Thoracic aorta (tissue), 2 donors: Measurements from ENCODE around the gene AKAP6. TPM values are rescaled to one million over a fixed set of nuclear protein-coding genes. Genes with fewer than 3 reads are reported as not detected.
"Not testable (repeated sequence)": the region's sequence is repeated elsewhere in the genome, so short reads cannot be mapped to it uniquely, and the experiment has no call there.

Experiments used
- ATAC-seq: fragments of 150-250 bp; one replicate; pipeline ENCODE4 v1.8.0; 2017; ENCODE audit warnings: low read depth; ENCODE audit not compliant: insufficient number of reproducible peaks, low FRiP score
- DNase-seq: peaks from one replicate; pipeline ENCODE4 v3.0.0-alpha.2; 2020; ENCODE audit warnings: low spot score
- H3K27ac ChIP-seq, 2 donors: fragments of 200-600 bp; sonication (generic); 1 replicate in 1 of 2; 2 replicates in 1 of 2; pipeline ENCODE4 v1.5.1; 2016; ENCODE audit warnings: mild to moderate bottlenecking in 2 of 2, moderate library complexity in 2 of 2
- H3K27me3 ChIP-seq: fragments of 200-600 bp; sonication (generic); replicated peaks from 2 replicates; pipeline ENCODE4 v1.6.0; 2016; ENCODE audit warnings: mild to moderate bottlenecking; ENCODE audit not compliant: insufficient read depth
- H3K36me3 ChIP-seq: fragments of 200-600 bp; sonication (generic); one replicate; pipeline ENCODE4 v1.5.1; 2016
- H3K4me1 ChIP-seq, 2 donors: fragments of 200-600 bp; sonication (generic); 1 replicate in 1 of 2; 2 replicates in 1 of 2; pipeline versions ENCODE4 v1.5.1 to v1.6.0; 2016; ENCODE audit warnings: low read depth in 2 of 2, mild to moderate bottlenecking in 1 of 2; ENCODE audit not compliant: control insufficient read depth in 1 of 2
- H3K4me3 ChIP-seq: fragments of 200-600 bp; sonication (generic); 2 replicates; pipeline ENCODE4 v1.5.1; 2016; ENCODE audit warnings: mild to moderate bottlenecking
- H3K9me3 ChIP-seq: fragments of 200-600 bp; sonication (generic); 2 replicates; pipeline ENCODE4 v1.5.1; 2016
- total RNA-seq, 2 donors: library from RNA; depleted of rRNA; stranded (reverse); fragments of >200 nt; gene quantifications; one replicate each; pipeline versions ENCODE4 v1.1.0 to v1.2.3, GENCODE V29; 2016
- TF ChIP-seq, protein P1 (sequence below): fragments of 200-600 bp; sonication (generic); IDR thresholded peaks from one replicate; pipeline ENCODE4 v1.5.1; 2019; ENCODE audit warnings: antibody characterized with exemption

The AKAP6 gene
- total RNA-seq, 2 donors from 2014 or later: 78.9 to 104 TPM

DNA sequence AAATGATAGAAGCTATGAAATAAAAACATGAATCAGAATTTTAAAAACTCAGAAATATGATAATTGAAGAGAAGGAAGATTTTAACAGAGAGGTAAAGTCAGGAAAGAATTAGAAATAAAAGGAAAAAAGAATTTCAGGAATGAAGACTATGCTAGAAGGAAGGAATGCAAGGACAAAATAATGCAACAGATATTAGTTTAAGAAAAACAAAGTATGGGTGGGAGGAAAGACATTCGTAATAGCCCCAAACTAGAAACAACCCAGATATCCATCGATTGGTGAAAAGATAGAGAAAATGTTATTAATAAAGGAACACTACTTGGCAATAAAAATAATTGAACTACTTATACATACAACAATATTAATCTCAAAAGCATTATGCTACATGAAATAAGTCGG lies 129.6 kb downstream of the AKAP6 start:
- TF ChIP-seq, protein P1, sequence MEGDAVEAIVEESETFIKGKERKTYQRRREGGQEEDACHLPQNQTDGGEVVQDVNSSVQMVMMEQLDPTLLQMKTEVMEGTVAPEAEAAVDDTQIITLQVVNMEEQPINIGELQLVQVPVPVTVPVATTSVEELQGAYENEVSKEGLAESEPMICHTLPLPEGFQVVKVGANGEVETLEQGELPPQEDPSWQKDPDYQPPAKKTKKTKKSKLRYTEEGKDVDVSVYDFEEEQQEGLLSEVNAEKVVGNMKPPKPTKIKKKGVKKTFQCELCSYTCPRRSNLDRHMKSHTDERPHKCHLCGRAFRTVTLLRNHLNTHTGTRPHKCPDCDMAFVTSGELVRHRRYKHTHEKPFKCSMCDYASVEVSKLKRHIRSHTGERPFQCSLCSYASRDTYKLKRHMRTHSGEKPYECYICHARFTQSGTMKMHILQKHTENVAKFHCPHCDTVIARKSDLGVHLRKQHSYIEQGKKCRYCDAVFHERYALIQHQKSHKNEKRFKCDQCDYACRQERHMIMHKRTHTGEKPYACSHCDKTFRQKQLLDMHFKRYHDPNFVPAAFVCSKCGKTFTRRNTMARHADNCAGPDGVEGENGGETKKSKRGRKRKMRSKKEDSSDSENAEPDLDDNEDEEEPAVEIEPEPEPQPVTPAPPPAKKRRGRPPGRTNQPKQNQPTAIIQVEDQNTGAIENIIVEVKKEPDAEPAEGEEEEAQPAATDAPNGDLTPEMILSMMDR: no peak
- ATAC-seq (no peak), DNase-seq (no peak)
- no peaks in the 10 kb centered on the region for H3K36me3 ChIP-seq
- H3K27me3 ChIP-seq: no peaks in the 10 kb centered on the region
- H3K27ac ChIP-seq: no peak overlapping the region
- H3K9me3 ChIP-seq: no peaks in the 10 kb centered on the region
- H3K4me3 ChIP-seq: no peak overlapping the region
- H3K4me1 ChIP-seq: peaks cover 9 to 11% of the 10 kb centered on the region in 2 donors

DNA sequence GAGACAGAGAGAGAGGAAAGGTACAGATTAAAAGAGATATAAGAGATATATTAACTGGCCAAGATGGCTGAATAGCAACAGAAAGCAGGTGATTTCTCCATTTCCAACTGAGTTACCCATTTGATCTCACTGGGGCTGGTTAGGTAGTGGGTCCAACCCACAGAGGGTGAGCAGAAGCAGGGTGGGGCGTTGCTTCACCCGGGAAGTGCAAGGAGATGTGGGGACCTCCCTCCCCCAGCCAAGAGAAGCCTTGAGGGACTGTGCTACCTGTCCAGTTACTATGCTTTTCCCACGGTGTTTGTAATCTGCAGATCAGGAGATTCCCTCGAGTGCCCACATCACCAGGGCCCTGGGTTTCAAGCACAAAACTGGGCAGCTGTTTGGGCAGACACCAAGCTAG lies 131.2 kb downstream of the AKAP6 start:
- TF ChIP-seq, protein P1: no peak
- peaks cover 2% of the 10 kb centered on the region for H3K9me3 ChIP-seq
- peaks cover 5 to 9% of the 10 kb centered on the region in 2 donors for H3K4me1 ChIP-seq
- DNase-seq (no peak), ATAC-seq (no peak)
- no peaks in the 10 kb centered on the region for H3K36me3 ChIP-seq
- H3K27me3 ChIP-seq: no peaks in the 10 kb centered on the region
- H3K27ac ChIP-seq: no peak overlapping the region
- no peak overlapping the region for H3K4me3 ChIP-seq

DNA sequence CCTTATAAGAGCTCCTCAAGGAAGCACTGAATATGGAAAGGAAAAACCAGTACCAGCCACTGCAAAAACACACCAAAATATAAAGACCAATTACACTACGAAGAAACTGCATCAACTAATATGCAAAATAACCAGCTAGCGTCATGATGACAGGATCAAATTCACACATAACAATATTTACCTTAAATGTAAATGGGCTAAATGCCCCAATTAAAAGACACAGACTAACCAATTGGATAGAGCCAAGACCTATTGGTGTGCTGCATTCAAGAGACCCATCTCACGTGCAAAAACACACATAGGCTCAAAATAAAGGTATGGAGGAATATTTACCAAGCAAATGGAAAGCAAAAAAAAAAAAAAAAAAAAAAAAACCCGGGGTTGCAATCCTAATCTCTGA lies 133.5 kb downstream of the AKAP6 start:
- not testable (repeated sequence) for H3K4me1 ChIP-seq, DNase-seq, H3K4me3 ChIP-seq, ATAC-seq, H3K27me3 ChIP-seq, H3K36me3 ChIP-seq, H3K9me3 ChIP-seq, H3K27ac ChIP-seq

DNA sequence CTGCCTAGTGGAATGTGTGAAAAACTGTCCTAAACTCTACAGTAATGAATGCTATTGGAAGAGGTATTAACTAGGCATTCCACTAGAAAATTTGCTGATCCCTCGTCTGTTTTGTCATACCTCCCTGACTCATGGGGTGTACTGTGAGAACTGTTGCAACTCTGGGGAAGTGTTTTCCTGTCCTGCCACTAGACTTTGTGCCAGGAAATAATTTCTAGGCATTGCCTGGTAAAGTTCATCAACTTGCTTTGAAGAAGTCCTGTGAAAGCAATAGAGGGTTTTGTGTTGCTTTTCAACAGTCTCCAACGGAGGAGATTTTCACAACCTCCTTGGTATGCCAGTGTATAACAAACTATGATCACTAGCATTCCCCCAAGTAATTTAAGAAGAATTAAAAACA lies 139.9 kb downstream of the AKAP6 start:
- Histone ChIP-seq H3K27me3 (no peaks in the 10 kb centered on the region), H3K4me1 (peaks cover 24 to 61% of the 10 kb centered on the region in 2 donors), H3K27ac (peak overlapping the region; percentile 65 to 68), H3K4me3 (no peak overlapping the region), H3K36me3 (no peaks in the 10 kb centered on the region), H3K9me3 (peaks cover 2% of the 10 kb centered on the region)
- ATAC-seq (peak; percentile 83), DNase-seq (no peak)
- TF ChIP-seq, protein P1: no peak

DNA sequence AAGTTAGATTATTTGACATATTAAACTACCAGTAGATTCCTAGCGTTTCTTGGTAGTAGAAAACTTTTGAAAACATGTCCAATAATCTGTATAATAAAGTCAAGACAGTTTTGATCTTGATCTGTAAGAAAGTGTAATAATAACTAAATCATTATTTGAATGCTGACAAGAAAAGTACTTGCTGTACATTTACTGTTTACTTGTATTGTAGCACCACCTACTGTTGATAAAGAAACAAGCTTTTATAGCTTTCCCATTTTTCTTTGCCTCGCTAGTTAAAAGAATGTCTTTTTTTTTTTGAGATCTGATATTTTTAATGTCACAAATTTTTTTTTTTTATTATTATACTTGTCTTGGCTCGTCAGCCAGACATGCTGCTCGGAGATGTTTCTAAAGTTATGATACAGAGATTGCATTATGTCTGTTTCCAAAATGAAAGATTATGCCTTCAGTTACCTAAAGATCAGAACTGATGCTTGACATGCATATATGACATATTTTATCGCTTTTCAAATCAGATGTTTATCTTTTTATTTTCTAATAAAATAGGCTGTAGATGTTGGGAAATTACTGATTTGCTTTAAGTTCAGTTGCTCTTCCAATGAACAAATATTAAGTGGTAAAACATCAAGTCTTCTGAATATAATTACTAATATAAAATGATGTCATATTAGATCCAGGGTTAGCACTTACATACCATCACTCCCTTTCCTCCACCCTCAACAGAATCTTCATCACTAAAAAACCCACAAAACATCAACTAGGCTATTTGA lies 140.5 kb downstream of the AKAP6 start:
- TF ChIP-seq, protein P1: peak; percentile 45
- peak overlapping the region; percentile 65 to 68 for H3K27ac ChIP-seq
- peak; percentile 34 for ATAC-seq

More for the DNA sequence above, 140.5 kb downstream of the AKAP6 start:
- H3K36me3 ChIP-seq: no peaks in the 10 kb centered on the region
- DNase-seq: no peak
- H3K9me3 ChIP-seq: peaks cover 2% of the 10 kb centered on the region
- peaks cover 26 to 67% of the 10 kb centered on the region in 2 donors for H3K4me1 ChIP-seq
- no peak overlapping the region for H3K4me3 ChIP-seq
- H3K27me3 ChIP-seq: no peaks in the 10 kb centered on the region
